ENCODE results near the gene ARID5B. TPM values are rescaled to one million over a fixed set of nuclear protein-coding genes. Genes with fewer than 3 reads are reported as not detected.

ARID5B gene
- total and polyA plus RNA-seq, 2 of the 4 experiments (the other 2 are of a cell fraction) = 41.0 to 125 TPM

- POLR2A ChIA-PET (ENCODE audit: unreplicated experiment) = interaction anchor here (0.7 to 1.6 kb wide), 2 partner anchors 133 to 143 kb away, joined by 3 to 7 read pairs; no protein-coding TSS in a partner anchor
- H3K36me3 ChIP-seq (ENCODE audit: control insufficient read depth, insufficient read depth, low read length) = peaks cover 16% of the 10 kb centered on the region
- H3K4me1 ChIP-seq (ENCODE audit: control insufficient read depth, insufficient read depth, low read length) = peaks cover 7% of the 10 kb centered on the region; the same call in 1 of the 2 replicates
- no peak overlapping the region for H3K27ac ChIP-seq (ENCODE audit: insufficient read depth, low read length)
- no peak overlapping the region for H2BK20ac ChIP-seq (ENCODE audit: low read depth, low read length)
- no TSS peak for BruUV-seq (replicated peaks)
- no peak overlapping the region for H4K91ac ChIP-seq (ENCODE audit: insufficient read depth, low read depth, low read length)
- WGBS, 2 experiments (ENCODE audit: extremely low coverage in 2 of 2, insufficient read length in 1 of 2) = no CpG with 5 or more reads among the region's 2 CpGs
- H3K27me3 ChIP-seq (ENCODE audit: control insufficient read depth, insufficient read depth, low read length) = no peaks in the 10 kb centered on the region
- 0 out of 2 replicates have a peak overlapping the region, but pooled peaks have one; percentile 44 for H3K23ac ChIP-seq (ENCODE audit: low read depth, low read length)
- no peak overlapping the region for H2BK5ac ChIP-seq (ENCODE audit: low read depth, low read length, poor library complexity, severe bottlenecking)
- no peak overlapping the region for H2BK15ac ChIP-seq (ENCODE audit: low read depth, low read length)
- TF ChIP-seq RFX5 (IDR thresholded peaks at IDR 0.05; ENCODE audit: low read depth, low read length) (no peak), USF2 (IDR thresholded peaks at IDR 0.05; ENCODE audit: low read depth, low read length) (no peak), ELK1 (IDR thresholded peaks at IDR 0.05; ENCODE audit: borderline replicate concordance, low read depth, low read length) (no peak), MXI1 (IDR thresholded peaks at IDR 0.05; ENCODE audit: borderline replicate concordance, low read depth, low read length) (no peak), RAD21 (IDR thresholded peaks at IDR 0.05; ENCODE audit: low read length) (no peak), CTCF (conservative IDR thresholded peaks at IDR 0.05; ENCODE audit: low read depth, low read length) (no peak), FOS (IDR thresholded peaks at IDR 0.05; ENCODE audit: low read depth, low read length) (no peak), NFE2L2 (IDR thresholded peaks at IDR 0.05; ENCODE audit: low read depth, low read length) (no peak), MAFK (IDR thresholded peaks at IDR 0.05; ENCODE audit: low read depth, low read length) (no peak), SMC3 (IDR thresholded peaks at IDR 0.05; ENCODE audit: low read depth, low read length) (no peak), MAZ (IDR thresholded peaks at IDR 0.05; ENCODE audit: borderline replicate concordance, low read depth, low read length) (no peak), POLR2A (IDR thresholded peaks at IDR 0.05; ENCODE audit: low read depth, low read length) (no peak)
- no peak overlapping the region for H2BK120ac ChIP-seq (ENCODE audit: low read depth, low read length)
- no peak overlapping the region for H3K4me3 ChIP-seq (ENCODE audit: insufficient read depth, low read depth, low read length)
- dilution Hi-C loops (cut with HindIII; ENCODE audit: low sequenced_read_pairs, unreplicated experiment) (no loop called here), in situ Hi-C loops (cut with MboI; ENCODE audit: low sequenced_read_pairs) (loop anchor here (10.0 kb wide), 1 partner anchor 328 kb away; no protein-coding TSS in a partner anchor), intact Hi-C loops (cut with micrococcal nuclease) (loop anchor here (10.0 kb wide), 2 partner anchors 632 to 942 kb away; no protein-coding TSS in a partner anchor)
- H3K9me1 ChIP-seq (ENCODE audit: insufficient read depth, low read length) = peaks cover 11% of the 10 kb centered on the region
- DNase-seq (no peak), ATAC-seq (ENCODE audit: low read depth) (no peak)
- no peak overlapping the region for H2AK9ac ChIP-seq (replicated peaks; ENCODE audit: low read depth, low read length, poor library complexity)
- H3K4me2 ChIP-seq (ENCODE audit: low read depth, low read length) = no peak overlapping the region; the same call in 1 of the 2 replicates
- H4K20me1 ChIP-seq (ENCODE audit: insufficient read depth, low read length) = peaks cover 44% of the 10 kb centered on the region
- 0 out of 2 replicates have a peak overlapping the region, but pooled peaks have one; percentile 5 for H3K14ac ChIP-seq (replicated peaks; ENCODE audit: low read depth, low read length)
- H3K79me1 ChIP-seq (ENCODE audit: low read depth in 1 of 2, low read length in 2 of 2) = peaks cover 17 to 59% of the 10 kb centered on the region in 2 experiments
- no peak overlapping the region for H4K8ac ChIP-seq (ENCODE audit: low read depth in 2 of 2, low read length in 2 of 2)
- no peak overlapping the region for H3K56ac ChIP-seq (ENCODE audit: extremely low read depth, insufficient read depth, low read length)
- H3K4ac ChIP-seq (ENCODE audit: low read depth, low read length) = no peak overlapping the region
- CTCF ChIA-PET = interaction anchor here (2.3 kb wide), 1 partner anchor 156 kb away, joined by 6 read pairs; no protein-coding TSS in a partner anchor
- no peak overlapping the region for H4K5ac ChIP-seq (ENCODE audit: low read depth, low read length)
- no peak overlapping the region for H2AK5ac ChIP-seq (ENCODE audit: low read depth, low read length)
- no peak overlapping the region for H3K18ac ChIP-seq (ENCODE audit: low read depth, low read length)
- no peak overlapping the region for H2AFZ ChIP-seq (replicated peaks; ENCODE audit: low read length, poor library complexity)
- H3K9ac ChIP-seq (ENCODE audit: low read depth, low read length) = no peak overlapping the region
- no peaks in the 10 kb centered on the region for H3K9me3 ChIP-seq (ENCODE audit: control insufficient read depth, insufficient read depth, low read length)
Measured at GRCh38 chr10:61906562-61906901, 5.0 kb downstream of the ARID5B start.
